NCI-H1092 (cell line): ENCODE data around the gene ZNF827.

Source experiments
- DNase-seq: peaks from one replicate; lab custom pipeline; 2025; lab: John Stamatoyannopoulos, UW

Gene ZNF827

GRCh38 chr4:145938618-145939440 is at the start of gene ZNF827:
Gene ZNF827 (minus strand): TSS chr4:145938823. CDS start chr4:145938407, 416 bp downstream.
- DNase-seq, result peak; percentile 61

GRCh38 chr4:145984563-145984962 is 45.9 kb upstream of the ZNF827 start:
- DNase-seq, result no peak

GRCh38 chr4:145982791-145983190 is 44.2 kb upstream of the ZNF827 start:
- DNase-seq, result no peak

- no peak for DNase-seq
Observed at GRCh38 chr4:145979160-145979559, 40.5 kb upstream of the ZNF827 start.

- DNase-seq, result no peak
Observed at GRCh38 chr4:145976680-145977079, 38.1 kb upstream of the ZNF827 start.

- DNase-seq, result no peak
Observed at GRCh38 chr4:145960012-145960411, 21.4 kb upstream of the ZNF827 start.

- DNase-seq, result no peak
Observed at GRCh38 chr4:145957302-145957701, 18.7 kb upstream of the ZNF827 start.

- peak; percentile 5 for DNase-seq
Observed at GRCh38 chr4:145956288-145956890, 17.8 kb upstream of the ZNF827 start.

GRCh38 chr4:145954924-145955339 is 16.3 kb upstream of the ZNF827 start:
- DNase-seq, result no peak

- no peak for DNase-seq
Observed at GRCh38 chr4:145951931-145952330, 13.3 kb upstream of the ZNF827 start.

- DNase-seq, result no peak
Observed at GRCh38 chr4:145945431-145946155, 7.0 kb upstream of the ZNF827 start.

- DNase-seq, result no peak
Observed at GRCh38 chr4:145944886-145945285, 6.3 kb upstream of the ZNF827 start.

GRCh38 chr4:145939856-145940255 is 1.2 kb upstream of the ZNF827 start:
- DNase-seq, result no peak

- no peak for DNase-seq
Observed at GRCh38 chr4:145939441-145939750, 773 bp upstream of the ZNF827 start.

GRCh38 chr4:145937971-145938611 is 532 bp downstream of the ZNF827 start:
- DNase-seq, result peak; percentile 21

- DNase-seq, result peak; percentile 13
Observed at GRCh38 chr4:145936997-145937901, 1.4 kb downstream of the ZNF827 start.

GRCh38 chr4:145936142-145936996 is 2.3 kb downstream of the ZNF827 start:
- peak; percentile 74 for DNase-seq

GRCh38 chr4:145935253-145936141 is 3.1 kb downstream of the ZNF827 start:
- DNase-seq, result no peak

- no peak for DNase-seq
Observed at GRCh38 chr4:145934434-145935047, 4.1 kb downstream of the ZNF827 start.
